GM18867 (cell line): Measurements from ENCODE around the gene RERE.
"Not testable (repeated sequence)": the region's sequence is repeated elsewhere in the genome, so short reads cannot be mapped to it uniquely, and the experiment has no call there.

ENCODE experiments used
- ATAC-seq: cut with Tn5 transposase; IDR thresholded peaks from one replicate; pipeline ENCODE4 v1.9.1; 2021; ENCODE audit warnings: mild to moderate bottlenecking, moderate library complexity; ENCODE audit not compliant: unreplicated experiment

RERE gene

GRCh38 chr1:8646996-8647395 is 170.4 kb downstream of the RERE start:
- no peak for ATAC-seq

GRCh38 chr1:8646189-8646588 is 171.3 kb downstream of the RERE start:
- no peak for ATAC-seq

GRCh38 chr1:8643542-8644536 is 173.6 kb downstream of the RERE start:
- ATAC-seq, result peak; percentile 83

- no peak for ATAC-seq
These were observed 175.3 kb downstream of the RERE start for GRCh38 chr1:8642114-8642513.

GRCh38 chr1:8641377-8641997 is 176.0 kb downstream of the RERE start:
- no peak for ATAC-seq

- no peak for ATAC-seq
These were observed 176.5 kb downstream of the RERE start for GRCh38 chr1:8640950-8641349.

- no peak for ATAC-seq
These were observed 178.3 kb downstream of the RERE start for GRCh38 chr1:8639148-8639547.

GRCh38 chr1:8633741-8634501 is 183.5 kb downstream of the RERE start:
- ATAC-seq, result no peak

GRCh38 chr1:8632102-8632501 is 185.3 kb downstream of the RERE start:
- ATAC-seq, result no peak

GRCh38 chr1:8631163-8631562 is 186.3 kb downstream of the RERE start:
- ATAC-seq, result no peak

- ATAC-seq, result peak; percentile 81
These were observed 188.0 kb downstream of the RERE start for GRCh38 chr1:8629241-8630091.

GRCh38 chr1:8628606-8629005 is 188.8 kb downstream of the RERE start:
- ATAC-seq, result no peak

GRCh38 chr1:8627728-8628127 is 189.7 kb downstream of the RERE start:
- no peak for ATAC-seq

GRCh38 chr1:8625981-8626898 is 191.2 kb downstream of the RERE start:
- no peak for ATAC-seq

GRCh38 chr1:8625491-8625890 is 191.9 kb downstream of the RERE start:
- ATAC-seq, result no peak

GRCh38 chr1:8623651-8624192 is 193.7 kb downstream of the RERE start:
- ATAC-seq, result not testable (repeated sequence)

GRCh38 chr1:8621785-8622348 is 195.6 kb downstream of the RERE start:
- not testable (repeated sequence) for ATAC-seq

- ATAC-seq, result not testable (repeated sequence)
These were observed 196.3 kb downstream of the RERE start for GRCh38 chr1:8621034-8621582.
